ENCODE results near the gene GAMT. TPM values are rescaled to one million over a fixed set of nuclear protein-coding genes. Genes with fewer than 3 reads are reported as not detected.
A peak's percentile ranks its signal among the peaks of the same experiment; 100 is the strongest.

The GAMT gene
- total RNA-seq, 1 donor from 2014 or later, result 29.2 TPM

GRCh38 chr19:1366899-1367870, 34.2 kb downstream of the GAMT start:
- TF ChIP-seq CTCF (conservative IDR thresholded peaks at IDR 0.05; ENCODE audit: low read depth, low read length), result no peak
- H3K4me3 ChIP-seq (ENCODE audit: low read depth, low read length), result no peak overlapping the region
- DNase-seq (ENCODE audit: low read depth), result no peak

DNA sequence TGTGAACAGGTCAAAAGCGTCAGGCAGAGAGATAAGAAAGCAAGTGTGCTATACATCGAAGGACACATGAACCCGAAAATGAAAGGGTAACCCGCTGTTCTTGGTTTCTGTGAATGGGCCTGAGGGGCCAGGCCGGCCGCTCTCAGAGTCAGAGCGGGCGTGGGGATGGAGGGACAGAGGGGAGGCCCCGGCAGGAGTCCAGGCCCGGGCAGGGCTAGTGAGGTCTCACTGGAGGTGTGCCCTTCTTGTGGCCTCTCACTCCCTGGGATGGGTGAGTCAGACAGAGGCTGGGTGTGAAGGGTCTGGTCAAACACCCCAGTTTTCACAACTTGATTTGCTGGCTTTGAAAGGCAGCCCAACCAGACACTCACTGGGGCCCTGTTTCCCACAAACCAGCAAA, 35.0 kb downstream of the GAMT start:
- no peak for TF ChIP-seq CTCF (conservative IDR thresholded peaks at IDR 0.05; ENCODE audit: low read depth, low read length)

GRCh38 chr19:1365319-1366269, 35.7 kb downstream of the GAMT start:
- TF ChIP-seq CTCF (conservative IDR thresholded peaks at IDR 0.05; ENCODE audit: low read depth, low read length), result no peak
- H3K4me3 ChIP-seq (ENCODE audit: low read depth, low read length), result no peak overlapping the region
- no peak for DNase-seq (ENCODE audit: low read depth)

More for the DNA sequence above, 35.0 kb downstream of the GAMT start:
- DNase-seq (ENCODE audit: low read depth), result no peak
- no peak overlapping the region for H3K4me3 ChIP-seq (ENCODE audit: low read depth, low read length)

DNA sequence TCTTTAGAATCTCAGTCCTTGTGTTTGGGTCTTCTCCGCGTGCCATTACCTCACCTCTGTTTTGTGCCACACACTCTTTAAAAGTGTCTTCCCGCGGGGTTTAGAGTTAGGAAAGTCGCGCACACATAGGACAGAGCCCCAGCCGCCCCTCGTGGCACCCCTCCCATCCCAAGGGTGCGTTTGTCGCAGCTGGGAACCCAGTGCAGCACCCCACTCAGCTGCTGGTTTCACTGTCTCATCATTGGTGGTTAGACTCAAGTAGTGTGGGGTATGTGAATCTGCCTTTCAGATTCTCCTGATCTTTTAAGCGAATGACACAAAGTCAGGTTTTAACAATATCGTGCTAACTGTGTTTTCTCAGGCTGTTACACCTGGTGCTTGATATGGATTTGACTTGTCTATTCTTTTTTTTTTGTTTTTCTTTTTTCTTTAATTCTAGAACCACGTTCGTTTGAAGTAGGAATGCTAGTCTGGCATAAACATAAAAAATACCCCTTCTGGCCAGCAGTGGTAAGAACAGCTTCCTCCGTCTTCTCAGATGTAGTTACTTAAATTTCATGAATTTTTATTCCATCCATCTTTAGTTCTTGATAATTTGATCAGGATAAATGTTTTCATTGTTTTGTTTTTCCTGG, 37.2 kb downstream of the GAMT start:
- no peak for DNase-seq (ENCODE audit: low read depth)
- peak; percentile 26 for TF ChIP-seq CTCF (conservative IDR thresholded peaks at IDR 0.05; ENCODE audit: low read depth, low read length)
- no peak overlapping the region for H3K4me3 ChIP-seq (ENCODE audit: low read depth, low read length)

- no peak for DNase-seq (ENCODE audit: low read depth)
- no peak overlapping the region for H3K4me3 ChIP-seq (ENCODE audit: low read depth, low read length)
- no peak for TF ChIP-seq CTCF (conservative IDR thresholded peaks at IDR 0.05; ENCODE audit: low read depth, low read length)
Measured at GRCh38 chr19:1363599-1363998, 37.7 kb downstream of the GAMT start.

- H3K4me3 ChIP-seq (ENCODE audit: low read depth, low read length), result no peak overlapping the region
- DNase-seq (ENCODE audit: low read depth), result no peak
- TF ChIP-seq CTCF (conservative IDR thresholded peaks at IDR 0.05; ENCODE audit: low read depth, low read length), result no peak
Measured at GRCh38 chr19:1362387-1363257, 38.7 kb downstream of the GAMT start.

All from epithelial cell of proximal tubule (primary cell).